Stimulated activated CD4-positive, alpha-beta T cell treated with anti-CD3 and anti-CD28 coated beads, TNF-alpha, amount 100 ng/mL, for 48 hours (primary cell): ENCODE measurements around the gene KIF22.
"Not testable (repeated sequence)": the region's sequence is repeated elsewhere in the genome, so short reads cannot be mapped to it uniquely, and the experiment has no call there.

Experiments
- DNase-seq, 3 donors: peaks; one replicate each; pipeline ENCODE4 v3.0.0-alpha.2; 2020; ENCODE audit warnings: low read depth in 3 of 3

The KIF22 gene

DNA sequence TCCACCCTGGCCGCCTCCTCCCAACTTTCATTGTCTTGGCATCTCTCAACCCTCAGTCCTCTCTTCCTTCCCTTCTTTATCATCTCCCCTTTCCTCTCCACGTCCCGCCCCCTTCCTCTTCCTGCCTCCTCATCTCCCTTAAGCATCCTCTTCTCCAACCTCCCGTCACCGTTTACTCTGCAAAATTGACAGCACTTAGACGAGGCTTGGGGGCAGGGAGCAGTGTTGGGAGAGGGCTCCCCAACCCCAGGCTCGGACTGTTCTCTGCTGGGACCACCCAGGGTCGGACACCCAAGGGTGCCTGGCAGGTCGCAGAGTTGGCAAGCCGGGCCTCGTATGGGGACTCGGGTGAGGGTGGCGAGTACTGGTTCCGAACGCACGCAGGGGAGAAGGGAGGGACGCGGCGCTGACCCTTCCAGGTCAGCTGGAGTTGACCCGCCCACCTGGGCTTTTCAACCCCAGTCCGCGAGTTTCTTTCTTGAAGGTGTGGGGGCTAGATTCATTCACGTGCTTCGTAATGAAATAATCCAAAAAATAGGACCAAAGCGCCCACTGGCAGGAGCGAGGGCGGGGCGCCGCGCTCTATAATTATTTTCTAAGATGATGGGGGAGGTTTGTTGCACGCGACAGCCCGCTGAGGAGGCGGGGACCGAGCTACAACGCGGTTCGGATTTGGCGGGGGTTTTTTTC is 24.6 kb downstream of the KIF22 start:
- DNase-seq = no peak

DNA sequence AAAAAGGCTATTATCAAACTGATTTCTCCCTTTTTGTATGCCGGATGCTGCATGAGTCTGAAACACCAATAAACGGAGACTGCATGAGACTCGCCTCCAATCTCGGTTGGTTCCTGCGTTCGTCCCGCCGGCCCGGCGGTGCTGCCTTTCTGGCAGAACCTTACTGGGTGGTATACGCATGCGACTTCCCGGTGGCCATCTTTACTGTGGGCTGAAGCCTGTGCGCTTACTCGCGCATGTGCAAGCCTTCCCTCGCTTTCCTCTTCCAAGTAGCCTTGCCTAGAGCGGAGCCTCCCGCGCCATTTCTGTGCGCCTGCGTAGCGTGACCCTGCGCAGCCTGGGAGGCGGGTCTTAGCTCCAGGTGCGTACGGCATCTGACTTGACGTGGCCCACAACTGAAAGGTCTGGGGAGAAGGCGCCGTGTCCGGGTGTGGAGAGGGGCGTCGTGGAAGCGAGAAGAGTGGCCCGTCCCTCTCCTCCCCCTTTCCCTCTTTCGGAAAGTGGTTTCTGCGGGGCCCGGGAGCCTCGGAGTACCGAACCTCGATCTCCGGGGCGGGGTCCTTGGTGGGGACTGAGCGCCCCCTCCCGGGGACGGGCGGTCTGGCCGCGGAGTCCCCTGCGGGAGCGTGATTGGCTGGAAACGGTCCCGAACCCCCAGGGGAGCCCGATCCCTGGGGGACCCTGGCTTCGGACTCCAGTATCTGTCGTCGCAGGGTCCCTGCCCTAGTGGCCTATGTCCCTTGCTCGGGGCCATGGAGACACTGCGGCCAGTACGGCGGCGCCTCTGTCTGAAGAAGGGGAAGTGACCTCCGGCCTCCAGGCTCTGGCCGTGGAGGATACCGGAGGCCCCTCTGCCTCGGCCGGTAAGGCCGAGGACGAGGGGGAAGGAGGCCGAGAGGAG is 25.5 kb downstream of the KIF22 start, which contains the start of gene PAGR1:
Gene PAGR1 (plus strand): TSS at position 360 of the 901 bp plus-strand sequence. CDS start 374 bp downstream, at position 734.
- peak; percentile 95 to 97 (median 96) for DNase-seq

DNA sequence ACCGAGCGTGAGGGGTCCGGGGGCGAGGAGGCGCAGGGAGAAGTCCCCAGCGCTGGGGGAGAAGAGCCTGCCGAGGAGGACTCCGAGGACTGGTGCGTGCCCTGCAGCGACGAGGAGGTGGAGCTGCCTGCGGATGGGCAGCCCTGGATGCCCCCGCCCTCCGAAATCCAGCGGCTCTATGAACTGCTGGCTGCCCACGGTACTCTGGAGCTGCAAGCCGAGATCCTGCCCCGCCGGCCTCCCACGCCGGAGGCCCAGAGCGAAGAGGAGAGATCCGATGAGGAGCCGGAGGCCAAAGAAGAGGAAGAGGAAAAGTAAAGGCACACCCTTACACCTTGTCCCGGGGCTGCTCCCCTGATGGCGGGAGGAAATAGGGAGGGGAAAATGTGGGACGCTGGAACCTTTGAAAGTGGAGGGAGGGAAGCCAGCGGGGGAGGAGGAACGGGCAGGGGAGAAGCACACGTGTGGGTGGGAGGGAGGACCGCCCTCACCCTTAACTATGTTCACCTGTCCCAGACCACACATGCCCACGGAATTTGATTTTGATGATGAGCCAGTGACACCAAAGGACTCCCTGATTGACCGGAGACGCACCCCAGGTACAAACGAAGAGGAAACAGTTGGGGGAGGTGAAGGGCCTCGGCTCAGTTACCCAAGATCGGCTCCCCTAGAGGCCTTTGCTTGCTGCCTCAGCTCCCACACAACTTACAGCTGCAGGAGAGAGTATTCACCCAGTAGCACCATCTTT is 26.3 kb downstream of the KIF22 start:
- DNase-seq = peak in 1 of 3 donors; percentile 70

DNA sequence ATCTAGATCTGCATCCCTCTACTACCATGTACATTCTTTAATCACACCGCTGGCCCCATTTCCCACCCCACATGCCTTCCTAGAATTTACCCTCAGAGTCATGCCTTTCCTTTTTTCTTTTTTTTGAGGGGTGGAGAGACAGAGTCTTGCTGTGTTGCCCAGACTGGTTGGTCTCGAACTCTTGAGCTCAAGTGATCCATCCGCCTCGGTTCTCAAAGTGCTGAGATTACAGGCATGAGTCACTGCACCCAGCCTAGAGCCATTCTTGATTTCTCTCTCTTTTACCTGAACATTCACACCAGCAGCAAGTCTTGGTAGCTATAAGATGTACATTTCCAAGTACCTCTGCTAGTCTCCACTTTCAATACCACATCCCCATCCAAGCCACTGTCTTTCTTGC is 27.5 kb downstream of the KIF22 start:
- no peak for DNase-seq

DNA sequence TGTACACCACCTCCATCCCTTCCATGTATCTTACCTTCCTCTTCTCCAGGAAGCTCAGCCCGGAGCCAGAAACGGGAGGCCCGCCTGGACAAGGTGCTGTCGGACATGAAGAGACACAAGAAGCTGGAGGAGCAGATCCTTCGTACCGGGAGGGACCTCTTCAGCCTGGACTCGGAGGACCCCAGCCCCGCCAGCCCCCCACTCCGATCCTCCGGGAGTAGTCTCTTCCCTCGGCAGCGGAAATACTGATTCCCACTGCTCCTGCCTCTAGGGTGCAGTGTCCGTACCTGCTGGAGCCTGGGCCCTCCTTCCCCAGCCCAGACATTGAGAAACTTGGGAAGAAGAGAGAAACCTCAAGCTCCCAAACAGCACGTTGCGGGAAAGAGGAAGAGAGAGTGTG is 29.0 kb downstream of the KIF22 start:
- DNase-seq = no peak

DNA sequence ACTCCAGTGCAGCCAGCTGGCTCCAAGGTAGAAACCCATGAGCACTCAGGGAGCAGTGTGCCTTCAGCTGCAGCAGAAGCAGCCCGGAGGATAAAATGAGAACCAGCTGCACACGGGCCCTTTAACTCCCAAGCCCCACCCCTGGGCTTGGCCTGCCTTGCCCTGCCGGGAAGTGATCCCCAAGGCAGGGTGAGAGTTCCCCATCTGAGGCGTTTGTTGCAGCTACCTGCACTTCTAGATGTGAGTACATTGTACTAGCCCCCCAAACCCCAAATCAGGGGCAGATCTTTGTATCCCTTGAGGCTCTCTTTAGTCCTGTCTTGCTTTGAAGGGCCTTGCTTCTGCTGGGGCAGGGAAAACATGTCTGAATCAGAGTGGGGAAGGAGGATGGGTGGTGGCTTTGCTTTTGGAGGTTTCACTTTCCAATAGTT is 29.7 kb downstream of the KIF22 start, which contains the start of gene MVP:
Gene MVP (plus strand): TSS at position 192 of the 431 bp plus-strand sequence. CDS start 10,088 bp downstream, outside the sequence.
- no peak for DNase-seq

DNA sequence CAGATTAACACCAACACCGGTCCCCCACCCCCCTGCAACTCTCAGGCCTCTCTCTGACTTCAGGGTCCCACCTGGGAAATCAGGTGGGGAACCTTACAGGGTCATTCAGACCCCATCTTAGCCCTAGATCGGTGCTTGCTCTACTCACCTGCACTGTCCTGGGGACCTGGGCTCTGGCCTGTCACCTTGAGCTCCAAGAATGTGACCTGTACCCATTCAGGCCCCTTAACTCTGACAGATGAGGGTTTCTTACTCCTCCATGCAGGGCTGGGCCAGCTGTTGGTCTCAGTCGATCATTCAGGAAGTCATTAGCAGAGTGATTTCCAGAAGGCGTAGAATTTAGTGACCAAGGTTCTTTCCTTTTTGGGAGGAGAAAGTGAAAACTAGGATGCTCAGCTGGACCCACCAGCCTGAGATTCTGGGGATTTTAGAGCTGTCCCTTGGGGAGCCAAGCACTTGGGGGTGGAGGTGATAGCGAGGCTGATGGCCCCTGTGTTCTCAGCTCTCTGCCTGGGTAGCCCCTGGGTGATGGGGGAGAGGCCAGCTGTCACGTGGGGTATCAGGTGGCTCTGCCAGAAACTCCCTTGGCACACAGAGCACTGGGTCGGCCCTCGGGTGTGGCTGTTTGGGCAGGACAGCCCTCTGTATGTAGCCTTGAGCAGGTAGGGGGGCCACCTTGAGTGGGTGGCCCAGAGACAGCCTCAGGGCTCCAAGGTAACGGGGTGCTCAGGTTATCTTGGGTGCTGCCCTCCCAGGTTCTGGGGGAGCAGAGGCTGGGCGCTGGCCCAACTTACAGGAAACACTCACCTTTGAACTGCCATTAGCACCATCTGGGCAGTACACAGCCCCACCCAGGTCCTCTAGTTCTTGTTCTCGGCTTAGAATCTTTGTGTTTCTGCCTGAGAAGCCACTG is 30.4 kb downstream of the KIF22 start:
- DNase-seq = no peak

DNA sequence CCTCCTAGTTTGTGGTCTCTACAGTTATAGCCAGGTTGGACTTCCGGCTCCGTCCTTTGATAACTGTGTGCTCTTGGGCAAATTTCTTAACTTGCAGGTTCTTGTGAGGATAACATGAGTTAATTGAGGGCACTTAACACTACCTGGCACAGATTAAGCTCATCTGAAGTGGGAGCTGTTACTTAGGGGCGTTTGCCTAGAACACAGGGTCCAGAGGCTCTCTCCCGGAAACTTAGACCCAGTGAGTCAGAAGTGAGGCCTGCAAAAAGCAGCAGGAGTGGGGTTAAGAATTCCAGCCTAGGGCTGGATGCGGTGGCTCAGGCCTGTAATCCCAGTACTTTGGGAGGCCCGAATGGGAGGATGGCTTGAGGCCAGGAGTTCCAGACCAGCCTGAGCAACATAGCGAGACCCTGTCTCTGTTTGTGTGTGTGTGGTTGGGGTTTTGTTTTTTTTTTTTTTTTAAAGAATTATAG is 31.1 kb downstream of the KIF22 start:
- no peak for DNase-seq

DNA sequence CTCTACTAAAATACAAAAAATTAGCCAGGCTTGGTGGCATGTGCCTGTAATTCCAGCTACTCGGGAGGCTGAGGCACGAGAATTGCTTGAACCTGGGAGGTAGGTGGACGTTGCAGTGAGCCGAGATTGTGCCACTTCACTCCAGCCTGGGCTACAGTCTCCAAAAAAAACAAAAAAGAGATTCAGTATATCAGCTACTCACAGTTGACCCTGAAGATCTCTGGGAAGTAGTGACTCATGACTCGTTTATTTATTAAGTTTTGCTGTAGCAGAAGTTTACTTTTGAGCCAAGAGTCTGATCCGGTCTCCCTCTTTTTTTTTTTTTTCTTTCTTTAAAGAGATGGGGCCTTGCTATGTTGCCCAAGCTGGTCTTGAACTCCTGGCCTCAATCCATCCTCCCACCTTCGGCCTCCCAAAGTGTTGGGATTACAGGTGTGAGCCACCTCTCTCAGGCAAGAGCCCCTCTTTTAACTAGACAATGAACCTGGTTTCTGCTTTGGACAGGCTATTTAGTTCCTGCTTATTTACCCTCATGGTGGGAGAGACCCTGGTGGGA is 34.1 kb downstream of the KIF22 start:
- no peak for DNase-seq

DNA sequence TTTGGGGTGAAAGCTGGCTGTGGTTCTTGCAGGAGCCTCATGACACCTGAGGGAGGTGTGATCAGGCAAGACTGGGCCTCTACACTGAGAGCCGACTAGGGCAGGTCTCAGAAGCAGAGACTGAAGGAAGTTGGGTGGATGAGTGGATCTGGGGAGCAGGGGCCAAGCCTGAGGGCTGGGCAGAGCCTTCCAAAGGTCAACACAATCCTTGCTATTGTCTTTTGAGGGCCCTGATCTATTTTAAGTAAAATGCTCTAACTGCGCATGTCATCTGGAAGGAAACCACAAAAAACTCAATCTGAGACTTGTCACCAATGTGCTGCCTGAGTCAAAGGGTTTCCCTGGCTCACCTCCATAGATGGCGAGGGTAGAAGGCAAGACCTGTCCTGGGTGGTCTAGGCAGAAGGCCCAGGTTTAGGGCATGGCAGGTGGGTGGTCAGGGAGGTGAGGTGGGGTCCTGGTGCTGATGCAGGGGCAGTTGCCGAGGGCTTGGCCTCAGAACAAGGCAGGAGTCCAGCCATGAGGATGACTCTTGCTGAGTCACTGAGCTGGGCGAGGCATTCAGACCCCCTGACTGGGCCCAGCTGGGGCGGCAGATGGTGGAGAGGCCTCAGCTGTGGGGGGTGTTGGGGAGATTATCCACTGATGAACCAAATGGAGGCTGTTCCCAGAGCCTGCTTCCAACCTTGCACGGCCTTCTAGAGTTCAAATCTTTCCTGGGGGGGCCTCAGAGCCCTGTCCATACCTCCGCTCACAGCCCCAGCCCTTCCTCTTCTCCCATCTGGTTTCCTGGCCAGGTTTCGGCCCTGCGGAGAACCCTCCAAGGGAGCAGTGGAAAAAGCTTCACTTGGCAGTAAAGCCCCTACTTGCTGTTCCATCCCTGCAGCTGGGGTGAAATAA is 34.8 kb downstream of the KIF22 start:
- no peak for DNase-seq

DNA sequence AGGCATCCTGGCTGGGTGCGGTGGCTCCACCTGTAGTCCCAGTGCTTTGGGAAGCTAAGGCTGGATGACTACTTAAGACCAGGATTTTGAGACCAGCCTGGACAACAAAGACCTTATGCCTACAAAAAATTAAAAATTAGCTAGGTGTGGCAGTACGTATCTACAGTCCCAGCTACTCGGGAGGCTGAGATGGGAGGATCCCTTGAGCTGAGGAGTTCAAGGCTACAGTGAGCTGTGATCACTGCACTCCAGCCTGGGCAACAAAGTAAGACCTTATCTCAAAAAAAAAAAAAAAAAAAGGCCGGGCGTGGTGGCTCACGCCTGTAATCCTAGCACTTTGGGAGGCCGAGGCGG is 35.8 kb downstream of the KIF22 start:
- no peak for DNase-seq

DNA sequence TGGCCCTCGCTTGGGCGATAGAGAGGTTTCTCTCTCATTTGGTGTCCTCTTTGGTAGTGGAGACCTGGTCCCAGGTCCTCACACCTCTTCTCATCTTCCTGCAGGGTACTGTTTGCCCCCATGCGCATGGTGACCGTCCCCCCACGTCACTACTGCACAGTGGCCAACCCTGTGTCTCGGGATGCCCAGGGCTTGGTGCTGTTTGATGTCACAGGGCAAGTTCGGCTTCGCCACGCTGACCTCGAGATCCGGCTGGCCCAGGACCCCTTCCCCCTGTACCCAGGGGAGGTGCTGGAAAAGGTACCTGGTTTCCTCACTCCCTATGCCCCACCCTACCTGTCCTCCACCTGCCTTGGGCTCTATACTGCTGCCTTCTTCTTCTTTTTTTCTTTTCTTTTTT is 40.2 kb downstream of the KIF22 start:
- no peak for DNase-seq

DNA sequence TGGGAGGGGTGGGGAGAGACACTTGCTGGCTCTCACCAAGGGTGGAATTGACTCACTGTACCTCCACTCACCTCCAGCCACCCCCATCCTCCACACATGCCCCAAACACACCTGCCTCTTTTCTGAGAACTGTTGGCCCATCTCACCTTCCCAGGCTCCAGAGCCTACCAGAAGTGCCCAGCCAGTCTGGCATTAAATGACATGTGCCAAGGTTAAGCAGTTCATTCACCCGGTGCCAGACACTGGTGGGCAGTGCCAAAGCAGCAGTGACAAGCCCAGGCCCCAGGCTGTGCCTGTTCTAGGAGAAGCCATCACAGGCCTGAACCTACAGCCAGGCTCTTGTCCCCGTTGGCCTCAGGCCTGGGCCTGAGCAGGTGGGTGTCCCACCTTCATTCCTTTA is 40.9 kb downstream of the KIF22 start:
- DNase-seq = no peak

DNA sequence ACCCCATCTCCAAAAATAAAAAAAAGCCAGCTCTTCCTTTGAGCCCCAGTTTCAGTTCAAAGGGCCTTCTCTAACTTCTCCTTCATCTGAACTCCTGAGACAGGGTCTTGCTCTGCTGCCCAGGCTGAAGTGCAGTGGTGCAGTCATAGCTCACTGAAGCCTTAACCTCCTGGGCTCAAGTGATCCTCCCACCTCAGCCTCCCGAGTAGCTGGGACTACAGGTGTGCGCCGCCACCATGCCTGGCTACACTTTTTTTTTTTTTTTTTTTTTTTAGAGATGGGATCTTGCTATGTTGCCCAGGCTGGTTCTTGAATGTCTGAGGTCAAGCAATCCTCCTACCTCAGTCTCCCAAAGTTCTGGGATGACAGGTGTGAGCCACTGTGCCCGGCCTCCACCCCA is 42.7 kb downstream of the KIF22 start:
- DNase-seq = not testable (repeated sequence)

DNA sequence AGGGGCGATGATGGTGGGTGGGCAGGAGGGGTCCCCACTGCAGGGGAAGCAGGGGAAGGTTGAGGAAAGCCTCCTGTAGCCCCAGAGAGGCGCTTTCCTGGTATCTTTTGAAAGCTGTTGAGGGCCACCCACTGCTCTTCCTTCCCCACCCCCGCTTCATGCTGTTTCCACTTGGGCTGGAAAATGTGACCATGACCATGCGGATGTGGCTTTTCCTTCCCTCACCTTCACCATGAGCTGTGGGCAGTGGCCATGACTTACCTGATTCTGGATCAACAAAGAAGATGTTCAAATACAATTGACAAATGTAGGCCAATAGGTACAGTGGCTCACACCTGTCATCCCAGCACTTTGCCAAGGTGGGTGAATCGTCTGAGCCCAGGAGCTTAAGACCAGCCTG is 43.5 kb downstream of the KIF22 start:
- DNase-seq = no peak

DNA sequence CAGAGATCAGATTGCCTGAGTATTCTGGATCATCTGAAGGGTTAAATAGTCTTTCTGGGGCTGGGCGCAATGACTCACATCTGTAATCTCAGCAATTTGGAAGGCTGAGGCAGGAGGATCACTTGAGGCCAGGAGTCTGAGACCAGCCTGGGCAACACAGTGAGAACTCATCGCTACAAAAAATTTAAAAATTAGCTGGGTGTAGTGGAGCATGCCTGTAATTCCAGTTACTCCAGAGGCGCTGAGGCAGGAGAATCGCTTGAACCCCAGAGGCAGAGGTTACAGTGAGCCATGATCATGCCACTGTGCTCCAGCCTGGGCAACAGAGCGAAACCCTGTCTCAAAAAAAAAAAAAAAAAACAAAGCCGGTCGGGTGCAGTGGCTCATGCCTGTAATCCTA is 45.4 kb downstream of the KIF22 start:
- no peak for DNase-seq

DNA sequence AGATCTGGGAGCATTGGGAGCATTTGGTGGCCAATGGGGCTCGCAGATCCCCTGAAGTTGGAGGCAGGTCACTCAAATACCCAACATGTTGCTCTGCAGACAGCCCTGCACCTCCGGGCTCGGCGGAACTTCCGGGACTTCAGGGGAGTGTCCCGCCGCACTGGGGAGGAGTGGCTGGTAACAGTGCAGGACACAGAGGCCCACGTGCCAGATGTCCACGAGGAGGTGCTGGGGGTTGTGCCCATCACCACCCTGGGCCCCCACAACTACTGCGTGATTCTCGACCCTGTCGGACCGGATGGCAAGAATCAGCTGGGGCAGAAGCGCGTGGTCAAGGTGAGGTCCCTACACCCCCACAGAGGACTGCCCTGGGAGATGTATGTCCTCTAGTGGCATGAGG is 46.1 kb downstream of the KIF22 start:
- no peak for DNase-seq

DNA sequence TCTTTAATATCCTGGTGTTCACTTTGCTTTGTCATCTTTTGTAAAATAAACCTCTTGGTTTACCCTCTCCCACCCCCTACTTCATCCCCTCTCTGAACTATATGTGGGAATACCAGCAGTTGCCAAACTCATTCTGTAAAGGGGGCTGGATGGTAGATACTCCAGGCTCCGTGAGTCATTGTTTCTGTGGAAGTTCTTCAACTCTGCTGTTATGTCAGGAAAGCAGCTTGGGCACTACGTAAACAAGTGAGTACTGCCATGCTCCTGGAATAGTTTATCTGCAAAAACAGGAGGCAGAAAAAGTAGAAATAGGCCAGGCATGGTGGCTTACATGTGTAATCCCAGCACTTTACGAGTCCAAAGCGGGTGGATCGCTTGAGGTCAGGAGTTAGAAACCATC is 47.3 kb downstream of the KIF22 start:
- no peak for DNase-seq

DNA sequence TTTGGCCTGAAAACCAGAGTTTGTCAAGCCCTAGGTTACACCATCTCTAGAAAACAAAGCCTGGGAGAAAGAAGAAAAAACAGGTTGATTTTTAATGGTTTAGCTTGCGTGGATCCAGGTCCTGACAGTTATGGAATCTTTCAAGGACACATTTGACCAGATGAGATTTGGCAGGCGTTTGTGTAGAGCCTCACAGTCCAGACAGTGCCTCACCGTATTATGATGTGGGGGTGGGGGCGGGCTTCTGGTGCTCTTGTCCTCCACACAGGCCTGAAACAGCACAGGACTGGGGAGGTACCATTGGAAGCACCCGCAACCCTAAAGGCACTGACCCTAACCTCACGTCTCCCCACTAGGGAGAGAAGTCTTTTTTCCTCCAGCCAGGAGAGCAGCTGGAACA is 49.3 kb downstream of the KIF22 start:
- no peak for DNase-seq

DNA sequence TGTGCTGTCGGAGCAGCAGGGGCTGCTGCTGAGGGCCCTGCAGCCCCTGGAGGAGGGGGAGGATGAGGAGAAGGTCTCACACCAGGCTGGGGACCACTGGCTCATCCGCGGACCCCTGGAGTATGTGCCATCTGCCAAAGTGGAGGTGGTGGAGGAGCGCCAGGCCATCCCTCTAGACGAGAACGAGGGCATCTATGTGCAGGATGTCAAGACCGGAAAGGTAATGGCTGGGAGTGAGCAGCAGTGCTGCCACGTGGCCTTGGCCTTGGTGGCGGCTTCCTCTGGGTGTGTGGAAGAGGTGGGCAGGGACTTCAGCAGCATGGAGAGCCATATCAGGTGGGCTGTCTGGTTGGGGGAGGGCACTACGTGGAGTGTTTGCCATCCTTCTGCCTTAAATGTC is 49.7 kb downstream of the KIF22 start:
- no peak for DNase-seq
